GM10248 (cell line): ENCODE measurements around the gene INSYN2B.

Experiments
- CTCF ChIA-PET: fragments of 300-600 bp; sonication (Branson Sonifier 250); formaldehyde crosslinking; extraction: SDS; loops from one replicate; lab custom pipeline; 2021; ENCODE audit warnings: antibody characterized with exemption; lab: Yijun Ruan, JAX
- POLR2A ChIA-PET: fragments of 350-650 bp; sonication (Branson Sonifier 250); formaldehyde crosslinking; extraction: SDS; loops from one replicate; lab custom pipeline; 2020; ENCODE audit warnings: antibody characterized with exemption; lab: Yijun Ruan, JAX
- DNase-seq: peaks from one replicate; pipeline ENCODE4 v3.0.0; 2012; ENCODE audit errors: extremely low spot score
- TF ChIP-seq, protein P1 (sequence below): IDR thresholded peaks from 2 replicates; pipeline ENCODE4 v1.5.1; 2012; ENCODE audit warnings: mild to moderate bottlenecking, low read depth; ENCODE audit errors: extremely low read depth, missing control alignments, control extremely low read depth

Gene INSYN2B

DNA sequence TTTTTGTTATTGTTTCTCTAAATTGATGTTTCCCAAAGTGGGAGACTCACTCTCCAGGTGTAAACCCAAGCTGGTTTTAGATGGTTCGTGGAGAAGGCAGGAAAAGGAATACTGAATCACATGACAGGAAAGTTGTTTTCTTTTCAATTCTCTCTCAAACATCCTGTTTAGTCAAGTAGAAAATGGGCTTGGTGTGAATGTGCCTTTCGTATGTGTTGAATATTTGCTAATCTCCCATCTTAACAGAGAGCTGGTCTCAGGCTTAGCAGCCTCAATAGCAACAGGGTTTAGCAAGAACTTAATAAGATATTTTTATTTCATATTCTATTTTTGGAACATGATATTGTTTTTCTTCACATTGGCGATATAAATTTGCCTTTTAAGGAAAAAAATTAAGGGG, 119.7 kb downstream of the INSYN2B start:
- ChIA-PET CTCF (interaction anchor here (0.7 to 0.8 kb wide), 3 partner anchors 22 to 40 kb away, joined by 3 read pairs; no protein-coding TSS in a partner anchor), POLR2A (no interaction called here)
- TF ChIP-seq, protein P1, sequence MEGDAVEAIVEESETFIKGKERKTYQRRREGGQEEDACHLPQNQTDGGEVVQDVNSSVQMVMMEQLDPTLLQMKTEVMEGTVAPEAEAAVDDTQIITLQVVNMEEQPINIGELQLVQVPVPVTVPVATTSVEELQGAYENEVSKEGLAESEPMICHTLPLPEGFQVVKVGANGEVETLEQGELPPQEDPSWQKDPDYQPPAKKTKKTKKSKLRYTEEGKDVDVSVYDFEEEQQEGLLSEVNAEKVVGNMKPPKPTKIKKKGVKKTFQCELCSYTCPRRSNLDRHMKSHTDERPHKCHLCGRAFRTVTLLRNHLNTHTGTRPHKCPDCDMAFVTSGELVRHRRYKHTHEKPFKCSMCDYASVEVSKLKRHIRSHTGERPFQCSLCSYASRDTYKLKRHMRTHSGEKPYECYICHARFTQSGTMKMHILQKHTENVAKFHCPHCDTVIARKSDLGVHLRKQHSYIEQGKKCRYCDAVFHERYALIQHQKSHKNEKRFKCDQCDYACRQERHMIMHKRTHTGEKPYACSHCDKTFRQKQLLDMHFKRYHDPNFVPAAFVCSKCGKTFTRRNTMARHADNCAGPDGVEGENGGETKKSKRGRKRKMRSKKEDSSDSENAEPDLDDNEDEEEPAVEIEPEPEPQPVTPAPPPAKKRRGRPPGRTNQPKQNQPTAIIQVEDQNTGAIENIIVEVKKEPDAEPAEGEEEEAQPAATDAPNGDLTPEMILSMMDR, result no peak
- DNase-seq, result no peak

DNA sequence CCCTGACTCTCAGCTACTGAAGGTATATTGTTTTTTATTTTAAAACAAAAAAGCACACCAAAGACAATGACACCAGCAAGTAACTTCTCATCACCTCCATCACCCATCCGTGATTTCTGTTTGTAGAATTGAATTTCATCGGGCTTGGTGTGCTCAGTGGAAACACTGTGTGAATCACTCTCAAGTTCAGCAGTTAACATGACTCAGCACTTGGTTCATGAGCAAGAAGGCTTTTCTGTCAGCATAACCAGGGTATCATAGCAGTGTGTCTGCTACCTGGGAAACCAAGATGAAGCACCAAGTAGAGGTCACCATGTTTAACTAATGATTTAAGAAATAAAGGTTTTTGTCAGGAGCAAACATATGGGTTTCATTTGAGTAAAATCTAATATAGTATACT, 123.7 kb downstream of the INSYN2B start:
- CTCF ChIA-PET, result interaction anchor here (1.7 kb wide), 1 partner anchor 17 kb away, joined by 3 read pairs; no protein-coding TSS in a partner anchor
- DNase-seq, result no peak

GRCh38 chr5:169851321-169851850, 128.9 kb downstream of the INSYN2B start:
- ChIA-PET CTCF (interaction anchor here (1.1 to 3.1 kb wide), 3 partner anchors 10 to 22 kb away, joined by 3 to 11 read pairs (median 3); no protein-coding TSS in a partner anchor), POLR2A (no interaction called here)
- DNase-seq, result no peak
- TF ChIP-seq, protein P1, result no peak

More for the DNA sequence above, 123.7 kb downstream of the INSYN2B start:
- POLR2A ChIA-PET, result no interaction called here
- TF ChIP-seq, protein P1, result no peak

GRCh38 chr5:169850409-169850808, 129.9 kb downstream of the INSYN2B start:
- ChIA-PET CTCF (interaction anchor here (1.1 to 3.1 kb wide), 3 partner anchors 9 to 72 kb away, joined by 3 to 11 read pairs (median 3); no protein-coding TSS in a partner anchor), POLR2A (no interaction called here)
- TF ChIP-seq, protein P1, result no peak

GRCh38 chr5:169848792-169849191, 131.5 kb downstream of the INSYN2B start:
- ChIA-PET CTCF (interaction anchor here (1.2 to 3.1 kb wide), 3 partner anchors 7 to 19 kb away, joined by 4 to 11 read pairs (median 5); no protein-coding TSS in a partner anchor), POLR2A (no interaction called here)
- TF ChIP-seq, protein P1, result no peak
- no peak for DNase-seq

More at GRCh38 chr5:169850409-169850808, 129.9 kb downstream of the INSYN2B start:
- no peak for DNase-seq

DNA sequence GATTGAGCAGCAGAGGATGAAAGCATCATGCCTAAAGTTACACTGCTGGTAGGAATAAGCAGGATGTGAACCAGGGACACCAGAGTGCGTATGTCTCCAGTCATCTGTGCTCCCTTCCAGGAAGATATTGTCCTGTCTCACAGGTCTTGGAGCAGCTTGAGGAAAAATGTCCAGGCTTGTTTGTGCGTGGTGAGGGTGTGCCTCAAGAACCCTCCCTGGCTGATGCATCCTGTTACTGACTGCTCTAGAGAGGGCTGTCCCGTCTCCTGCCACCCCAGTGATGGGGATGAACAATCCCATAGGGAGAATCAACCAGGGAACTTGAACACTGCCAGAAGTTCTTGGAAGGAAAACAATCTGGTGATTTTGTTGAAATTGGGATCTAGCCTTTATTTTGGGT, 132.0 kb downstream of the INSYN2B start:
- ChIA-PET POLR2A (no interaction called here), CTCF (interaction anchor here (1.8 kb wide), 1 partner anchor 15 kb away, joined by 5 read pairs; no protein-coding TSS in a partner anchor)
- DNase-seq, result no peak
- TF ChIP-seq, protein P1, result no peak
